Liver (tissue), 9 donors: ENCODE data around the gene CATSPERE. TPM values are rescaled to one million over a fixed set of nuclear protein-coding genes. Genes with fewer than 3 reads are reported as not detected.

ENCODE experiments used
- DNase-seq: peaks from one replicate; pipeline ENCODE4 v3.0.0-alpha.2; 2017; ENCODE audit warnings: low spot score
- H3K27ac ChIP-seq, 2 donors: one replicate each; pipeline ENCODE4 v1.7.0; 2013; ENCODE audit warnings: inconsistent platforms in 2 of 2, low read length in 2 of 2, control low read depth in 1 of 2, low read depth in 1 of 2, mild to moderate bottlenecking in 1 of 2
- H3K27me3 ChIP-seq, 4 donors: one replicate each; pipeline versions ENCODE4 v1.6.1 to v1.7.0; 2013; ENCODE audit warnings: low read length in 3 of 4, inconsistent platforms in 1 of 4, mild to moderate bottlenecking in 1 of 4, moderate library complexity in 1 of 4; ENCODE audit not compliant: control insufficient read depth in 4 of 4, insufficient read depth in 4 of 4
- H3K36me3 ChIP-seq, 4 donors: one replicate each; pipeline versions ENCODE4 v1.6.1 to v1.7.0; 2013; ENCODE audit warnings: low read length in 3 of 4, mild to moderate bottlenecking in 3 of 4, low read depth in 1 of 4, moderate library complexity in 1 of 4; ENCODE audit not compliant: control insufficient read depth in 4 of 4, insufficient read depth in 3 of 4
- H3K4me1 ChIP-seq, 4 donors: one replicate each; pipeline versions ENCODE4 v1.6.1 to v1.7.0; 2013; ENCODE audit warnings: low read length in 3 of 4, mild to moderate bottlenecking in 3 of 4, moderate library complexity in 1 of 4; ENCODE audit not compliant: control insufficient read depth in 4 of 4, insufficient read depth in 4 of 4
- H3K4me3 ChIP-seq, 3 donors: one replicate each; pipeline versions ENCODE4 v1.6.1 to v1.7.0; 2013; ENCODE audit warnings: low read length in 3 of 3, control low read depth in 1 of 3, low read depth in 1 of 3, mild to moderate bottlenecking in 1 of 3
- H3K9ac ChIP-seq, 2 donors: one replicate each; pipeline ENCODE4 v1.7.0; 2013; ENCODE audit warnings: low read length in 2 of 2, mild to moderate bottlenecking in 2 of 2, moderate library complexity in 2 of 2, control low read depth in 1 of 2, low read depth in 1 of 2
- H3K9me3 ChIP-seq, 4 donors: one replicate each; pipeline versions ENCODE4 v1.6.1 to v1.7.0; 2013; ENCODE audit warnings: low read length in 3 of 4; ENCODE audit not compliant: control insufficient read depth in 4 of 4
- ATF3 ChIP-seq: IDR thresholded peaks from 2 replicates; pipeline ENCODE4 v1.6.1; 2016; ENCODE audit warnings: antibody characterized with exemption
- CTCF ChIP-seq: fragments of 150-350 bp; IDR thresholded peaks from 2 replicates; pipeline ENCODE4 v1.5.1; 2017; ENCODE audit warnings: improper control_type of control experiment, low read depth, low read length; ENCODE audit not compliant: missing input control
- EGR1 ChIP-seq, 2 donors: IDR thresholded peaks; 2 replicates each; pipeline ENCODE4 v1.6.1; 2016 to 2018; ENCODE audit warnings: antibody characterized with exemption in 2 of 2, low read depth in 2 of 2
- FOXA1 ChIP-seq: IDR thresholded peaks from 2 replicates; pipeline ENCODE4 v1.6.1; 2016; ENCODE audit warnings: antibody characterized with exemption
- FOXA2 ChIP-seq: IDR thresholded peaks from 2 replicates; pipeline ENCODE4 v1.6.1; 2016; ENCODE audit warnings: antibody characterized with exemption
- GABPA ChIP-seq, 2 donors: IDR thresholded peaks in 1 of 2; conservative IDR thresholded peaks in 1 of 2; 2 replicates each; pipeline ENCODE4 v1.6.1; 2016; ENCODE audit warnings: antibody characterized with exemption in 2 of 2, mild to moderate bottlenecking in 1 of 2, moderate library complexity in 1 of 2
- HNF4A ChIP-seq, 2 donors: conservative IDR thresholded peaks; 2 replicates each; pipeline ENCODE4 v1.6.1; 2016; ENCODE audit warnings: antibody characterized with exemption in 2 of 2, mild to moderate bottlenecking in 2 of 2
- HNF4G ChIP-seq: IDR thresholded peaks from 2 replicates; pipeline ENCODE4 v1.6.1; 2016; ENCODE audit warnings: antibody characterized with exemption
- JUND ChIP-seq, 2 donors: IDR thresholded peaks; 2 replicates each; pipeline ENCODE4 v1.6.1; 2016; ENCODE audit warnings: antibody characterized with exemption in 2 of 2
- MAX ChIP-seq: IDR thresholded peaks from 2 replicates; pipeline ENCODE4 v1.6.1; 2016; ENCODE audit warnings: antibody characterized with exemption
- NR2F2 ChIP-seq: IDR thresholded peaks from 2 replicates; pipeline ENCODE4 v1.6.1; 2016; ENCODE audit warnings: antibody characterized with exemption
- RAD21 ChIP-seq, 2 donors: IDR thresholded peaks; 2 replicates each; pipeline ENCODE4 v1.6.1; 2016; ENCODE audit warnings: antibody characterized with exemption in 2 of 2, mild to moderate bottlenecking in 2 of 2
- REST ChIP-seq: IDR thresholded peaks from 2 replicates; pipeline ENCODE4 v1.6.1; 2016; ENCODE audit warnings: antibody characterized with exemption, mild to moderate bottlenecking
- RXRA ChIP-seq, 2 donors: IDR thresholded peaks; 2 replicates each; pipeline ENCODE4 v1.6.1; 2017 to 2018; ENCODE audit warnings: antibody characterized with exemption in 2 of 2, mild to moderate bottlenecking in 1 of 2
- SP1 ChIP-seq: IDR thresholded peaks from 2 replicates; pipeline ENCODE4 v1.6.1; 2018; ENCODE audit warnings: antibody characterized with exemption, mild to moderate bottlenecking
- YY1 ChIP-seq: IDR thresholded peaks from 2 replicates; pipeline ENCODE4 v1.6.1; 2016; ENCODE audit warnings: antibody characterized with exemption, mild to moderate bottlenecking
- ZBTB33 ChIP-seq: IDR thresholded peaks from 2 replicates; pipeline ENCODE4 v1.6.1; 2016; ENCODE audit warnings: antibody characterized with exemption
- WGBS: extraction: QIAGEN DNeasy Blood & Tissue Kit; methylation state at CpG from one replicate; pipeline ENCODE4 v1.1.7; 2013; 5-methylcytosine and 5-hydroxymethylcytosine counted together
- polyA plus RNA-seq, 2 donors: library from polyadenylated mRNA; stranded (reverse) in 1 of 2; unstranded in 1 of 2; fragments of 200-250 nt in 1 of 2; fragments of >200 nt in 1 of 2; fragmentation: Nextera tagmentation in 1 of 2; extraction: Ambion mirVana in 1 of 2; gene quantifications; one replicate each; pipeline versions ENCODE4 v1.2.1 to v1.2.3, GENCODE V29; 2013 to 2015
- total RNA-seq, 2 donors: library from RNA; depleted of rRNA; stranded (reverse); fragments of >200 nt; gene quantifications; one replicate each; pipeline ENCODE4 v1.2.3, GENCODE V29; 2014
- donor health status: healthy.
- donor health status: healthy.
- donor health status: healthy.
- donor health status: healthy.
- donor health status: healthy.

The CATSPERE gene
- total and polyA plus RNA-seq, 4 donors: 0.15 to 0.79 (median 0.53) TPM

- TF ChIP-seq REST: no peak
- TF ChIP-seq HNF4G: no peak
- TF ChIP-seq MAX: no peak
Measured at GRCh38 chr1:244427647-244428046, 33.4 kb upstream of the CATSPERE start (continued).

GRCh38 chr1:244429818-244430217 lies 31.3 kb upstream of the CATSPERE start:
- peaks cover 3 to 10% (median 7%) of the 10 kb centered on the region in 4 donors for H3K36me3 ChIP-seq
- H3K9ac ChIP-seq: no peak overlapping the region
- DNase-seq: no peak
- H3K4me1 ChIP-seq: peaks cover 0 to 3% (median under 1%) of the 10 kb centered on the region in 4 donors
- no peaks in the 10 kb centered on the region for H3K27me3 ChIP-seq
- H3K9me3 ChIP-seq: no peaks in the 10 kb centered on the region
- TF ChIP-seq JUND (IDR thresholded peaks at IDR 0.05): no peak
- no peak for TF ChIP-seq FOXA1
- no peak for TF ChIP-seq HNF4A (conservative IDR thresholded peaks at IDR 0.05)
- no peak for TF ChIP-seq YY1
- no peak for TF ChIP-seq RAD21 (IDR thresholded peaks at IDR 0.05)
- no peak for TF ChIP-seq ZBTB33
- TF ChIP-seq REST: no peak
- no peak for TF ChIP-seq FOXA2
- no peak for TF ChIP-seq MAX
- TF ChIP-seq SP1: no peak
- no peak for TF ChIP-seq EGR1 (IDR thresholded peaks at IDR 0.05; ENCODE audit: low read depth in 2 of 2)
- no peak for TF ChIP-seq RXRA (IDR thresholded peaks at IDR 0.05)
- no peak for TF ChIP-seq GABPA (IDR thresholded peaks at IDR 0.05 in 1 of 2, conservative IDR thresholded peaks at IDR 0.05 in 1 of 2)
- TF ChIP-seq HNF4G: no peak
- TF ChIP-seq ATF3: no peak
- TF ChIP-seq CTCF: no peak
- TF ChIP-seq NR2F2: no peak
- H3K4me3 ChIP-seq: no peak overlapping the region
- no peak overlapping the region for H3K27ac ChIP-seq
- 66% methylated on average over 3 of the region's 3 CpGs for WGBS
